ENCODE measurements around the gene ASIC2. TPM values are rescaled to one million over a fixed set of nuclear protein-coding genes. Genes with fewer than 3 reads are reported as not detected.
"Not testable (repeated sequence)": the region's sequence is repeated elsewhere in the genome, so short reads cannot be mapped to it uniquely, and the experiment has no call there.

The ASIC2 gene
- total RNA-seq, 1 experiment from 2014 or later: not detected

DNA sequence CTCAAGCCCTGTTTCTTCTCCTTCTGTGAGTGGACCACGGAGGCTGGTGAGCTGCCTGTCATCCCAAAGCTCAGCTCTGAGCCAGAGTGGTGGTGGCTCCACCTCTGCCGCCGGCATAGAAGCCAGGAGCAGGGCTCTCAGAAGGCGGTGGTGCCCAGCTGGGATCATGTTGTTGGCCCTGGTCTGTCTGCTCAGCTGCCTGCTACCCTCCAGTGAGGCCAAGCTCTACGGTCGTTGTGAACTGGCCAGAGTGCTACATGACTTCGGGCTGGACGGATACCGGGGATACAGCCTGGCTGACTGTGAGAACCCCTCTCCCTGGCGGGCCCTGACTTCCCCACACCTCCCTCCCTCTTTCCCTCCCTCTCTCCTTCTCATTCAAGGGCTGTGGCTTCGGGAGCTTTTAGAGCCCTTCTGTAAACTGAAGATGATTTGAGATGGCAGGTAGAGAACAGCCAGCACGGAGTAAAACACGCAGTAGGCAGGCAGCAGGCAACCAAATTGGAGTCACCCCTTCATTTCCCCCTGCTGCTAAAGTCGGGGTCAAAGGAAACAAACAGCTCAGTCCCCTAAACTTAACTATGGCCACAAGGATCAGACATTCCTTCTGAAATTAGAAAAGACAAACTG lies 297.6 kb downstream of the ASIC2 start:
- DNase-seq: no peak
- H3K27me3 ChIP-seq: no peaks in the 10 kb centered on the region; the same call in 1 of the 2 replicates
- H3K9me3 ChIP-seq: no peaks in the 10 kb centered on the region
- no peak overlapping the region for H3K4me3 ChIP-seq
- no peaks in the 10 kb centered on the region for H3K36me3 ChIP-seq

DNA sequence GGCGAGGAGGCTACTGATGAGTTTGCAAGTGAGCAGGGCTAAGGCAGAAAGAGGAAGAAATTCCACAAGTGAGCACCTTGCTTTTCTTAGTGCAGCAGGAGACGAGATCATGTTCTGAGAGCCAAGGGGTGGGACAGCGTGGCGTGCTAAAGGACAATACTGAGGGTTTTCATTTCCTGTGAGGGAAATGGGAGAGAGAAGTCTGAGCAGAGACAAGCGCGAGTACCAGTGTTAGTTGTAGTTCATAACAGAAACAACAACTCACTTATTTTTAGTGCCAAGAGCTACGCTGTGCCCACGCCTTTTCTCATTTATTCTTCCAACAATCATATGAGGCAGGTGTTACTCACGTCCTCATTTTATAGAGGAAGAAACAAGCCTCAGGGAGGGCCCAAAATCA lies 299.1 kb downstream of the ASIC2 start:
- no peak overlapping the region for H3K4me3 ChIP-seq

DNA sequence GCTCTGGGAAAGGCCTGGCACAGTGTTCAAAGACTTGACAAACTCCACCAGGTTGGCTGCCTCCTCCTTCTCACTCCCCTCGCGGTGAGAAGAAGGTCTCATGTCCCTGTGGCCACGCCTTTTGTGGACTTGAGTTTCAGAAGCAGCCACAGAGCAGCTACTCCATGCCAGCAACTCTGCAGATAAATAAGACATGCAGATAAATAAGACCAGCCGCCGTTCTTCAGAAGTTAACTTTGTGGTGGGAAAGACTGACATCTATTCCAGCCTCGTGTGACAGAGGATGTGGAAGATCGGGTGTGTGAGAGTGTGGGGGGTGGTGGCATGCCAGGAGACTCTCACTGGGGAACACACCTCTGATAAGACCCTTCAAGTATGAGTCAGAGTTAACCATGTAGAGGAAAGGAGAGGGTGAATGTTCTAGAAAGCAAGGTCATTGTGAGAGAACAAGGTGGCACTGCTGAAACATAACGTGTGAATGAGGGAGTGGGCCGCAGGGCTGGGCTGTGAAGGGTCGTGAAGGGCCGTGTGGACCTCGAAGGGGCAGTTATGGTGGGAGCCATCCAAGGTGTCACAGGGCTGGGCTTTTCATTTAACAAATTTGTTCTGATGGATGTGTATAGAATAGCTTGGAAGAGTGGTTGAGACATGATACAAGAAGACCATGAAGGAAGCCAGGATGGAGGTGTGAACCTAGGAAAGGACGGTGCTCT lies 300.6 kb downstream of the ASIC2 start:
- no peak for DNase-seq
- no peaks in the 10 kb centered on the region for H3K36me3 ChIP-seq
- no peaks in the 10 kb centered on the region for H3K27me3 ChIP-seq

More for the DNA sequence above, 299.1 kb downstream of the ASIC2 start:
- Histone ChIP-seq H3K36me3 (no peaks in the 10 kb centered on the region), H3K9me3 (no peaks in the 10 kb centered on the region), H3K27me3 (no peaks in the 10 kb centered on the region)
- DNase-seq: no peak

DNA sequence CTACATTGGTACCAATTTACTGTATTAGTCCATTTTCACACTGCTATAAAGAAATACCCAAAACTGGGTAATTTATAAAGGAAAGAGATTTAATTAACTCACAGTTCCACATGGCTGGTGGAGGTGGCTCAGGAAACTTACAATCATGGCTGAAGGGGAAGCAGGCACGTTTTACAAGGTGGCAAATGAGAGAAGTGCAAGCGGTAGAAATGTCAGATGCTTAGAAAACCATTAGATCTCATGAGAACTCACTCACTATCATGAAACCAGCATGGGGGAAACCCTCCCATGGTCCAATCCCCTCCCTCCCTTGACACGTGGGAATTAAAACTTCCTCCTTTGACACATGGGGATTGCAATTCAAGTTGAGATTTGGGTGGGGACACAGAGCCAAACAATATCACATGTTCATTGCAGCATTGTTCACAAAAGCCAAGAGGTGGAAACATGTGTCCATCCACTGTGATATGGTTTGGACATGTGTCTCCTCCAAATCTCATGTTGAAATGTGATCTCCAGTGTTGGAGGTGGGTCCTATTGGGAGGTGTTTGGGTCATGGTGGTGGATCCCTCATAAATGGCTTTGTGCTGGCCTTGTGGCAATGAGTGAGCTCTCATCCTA lies 304.5 kb downstream of the ASIC2 start:
- no peaks in the 10 kb centered on the region for H3K9me3 ChIP-seq
- H3K36me3 ChIP-seq: no peaks in the 10 kb centered on the region
- H3K4me3 ChIP-seq: no peak overlapping the region
- H3K27me3 ChIP-seq: no peaks in the 10 kb centered on the region
- no peak for DNase-seq

More for the DNA sequence above, 300.6 kb downstream of the ASIC2 start:
- no peak overlapping the region for H3K4me3 ChIP-seq
- H3K9me3 ChIP-seq: no peaks in the 10 kb centered on the region

DNA sequence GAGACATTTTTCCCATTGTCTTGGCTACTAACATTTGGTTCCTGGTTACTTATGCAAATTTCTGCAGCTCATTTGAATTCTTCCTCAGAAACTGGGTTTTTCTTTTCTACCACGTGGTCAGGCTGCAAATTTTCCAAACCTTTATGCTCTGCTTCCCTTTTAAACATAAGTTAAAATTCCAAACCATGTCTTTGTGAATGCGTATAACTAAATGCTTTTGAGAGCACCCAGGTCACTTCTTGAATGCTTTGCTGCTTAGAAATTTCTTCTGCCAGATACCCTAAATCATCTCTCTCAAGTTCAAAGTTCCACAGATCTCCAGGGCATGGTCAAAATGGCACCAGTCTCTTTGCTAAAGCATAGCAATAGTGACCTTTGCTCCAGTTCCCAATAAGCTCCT lies 305.2 kb downstream of the ASIC2 start:
- not testable (repeated sequence) for DNase-seq, H3K4me3 ChIP-seq

DNA sequence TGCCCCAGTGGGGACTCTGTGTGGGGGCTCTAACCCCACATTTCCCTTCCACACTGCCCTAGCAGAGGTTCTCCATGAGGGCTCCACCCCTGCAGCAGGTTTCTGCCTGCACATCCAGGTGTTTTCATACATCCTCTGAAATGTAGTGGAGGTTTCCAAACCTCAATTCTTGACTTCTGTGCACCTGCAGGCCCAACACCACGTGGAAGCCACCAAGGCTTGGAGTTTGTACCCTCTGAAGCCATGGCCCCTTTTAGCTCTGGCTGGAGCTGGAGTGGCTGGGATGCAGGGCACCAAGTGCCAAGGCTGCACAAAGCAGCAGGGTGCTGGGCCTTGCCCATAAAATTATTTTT lies 305.7 kb downstream of the ASIC2 start:
- not testable (repeated sequence) for H3K27me3 ChIP-seq, H3K9me3 ChIP-seq, DNase-seq, H3K4me3 ChIP-seq, H3K36me3 ChIP-seq

More for the DNA sequence above, 305.2 kb downstream of the ASIC2 start:
- H3K9me3 ChIP-seq, H3K27me3 ChIP-seq, H3K36me3 ChIP-seq: not testable (repeated sequence)

DNA sequence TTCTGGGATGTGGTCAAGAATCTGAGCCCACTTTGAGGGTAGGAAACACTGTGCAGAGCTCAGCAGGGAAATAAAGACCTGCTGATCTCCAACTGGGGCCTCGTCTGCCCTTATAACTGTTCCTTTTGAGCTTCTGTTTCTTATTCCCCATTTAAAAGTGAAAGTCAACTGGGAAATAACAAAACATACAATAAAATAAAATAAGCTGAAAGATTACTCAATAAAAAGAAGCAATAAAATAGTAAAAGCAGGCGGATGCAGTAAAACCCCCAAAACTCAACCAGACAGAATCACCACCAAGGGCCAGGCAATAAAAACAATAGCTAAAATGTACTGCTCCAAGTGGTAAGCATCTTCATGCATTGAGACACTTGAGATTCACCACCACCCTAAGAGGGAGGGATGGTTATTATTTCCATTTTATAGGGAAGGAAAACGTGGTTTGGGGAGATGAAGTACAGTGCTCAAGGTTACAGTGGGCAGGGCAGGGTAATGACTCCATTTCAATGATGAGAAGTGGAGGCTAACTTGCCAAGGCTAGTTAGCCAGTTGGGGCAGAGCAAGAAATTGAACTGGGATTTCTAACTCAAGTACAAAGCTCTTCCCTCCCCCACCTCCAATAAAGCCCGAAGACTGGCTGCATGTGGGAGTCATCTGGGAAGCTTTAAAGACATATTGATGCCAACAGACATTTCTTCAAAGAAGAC lies 307.9 kb downstream of the ASIC2 start:
- H3K9me3 ChIP-seq: no peaks in the 10 kb centered on the region
- H3K4me3 ChIP-seq: no peak overlapping the region
- no peaks in the 10 kb centered on the region for H3K36me3 ChIP-seq
- H3K27me3 ChIP-seq: no peaks in the 10 kb centered on the region
- DNase-seq: no peak

DNA sequence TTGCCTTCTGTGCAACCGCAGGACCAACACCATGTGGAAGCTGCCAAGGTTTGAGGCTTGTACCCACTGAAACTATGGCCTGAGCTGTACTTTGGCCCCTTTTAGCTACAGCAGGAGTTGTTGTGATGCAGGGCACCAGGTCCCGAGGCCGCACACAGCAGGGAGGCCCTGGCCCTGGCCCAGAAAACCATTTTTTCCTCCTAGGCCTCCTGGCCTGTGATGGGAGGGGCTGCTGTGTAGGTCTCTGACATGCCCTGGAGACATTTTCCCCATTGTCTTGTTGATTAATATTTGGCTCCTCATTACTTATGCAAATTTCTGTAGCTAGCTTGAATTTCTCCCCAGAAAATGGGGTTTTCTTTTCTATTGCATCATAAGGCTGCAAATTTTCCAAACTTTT lies 311.5 kb downstream of the ASIC2 start:
- H3K36me3 ChIP-seq, H3K4me3 ChIP-seq, H3K9me3 ChIP-seq, DNase-seq, H3K27me3 ChIP-seq: not testable (repeated sequence)

DNA sequence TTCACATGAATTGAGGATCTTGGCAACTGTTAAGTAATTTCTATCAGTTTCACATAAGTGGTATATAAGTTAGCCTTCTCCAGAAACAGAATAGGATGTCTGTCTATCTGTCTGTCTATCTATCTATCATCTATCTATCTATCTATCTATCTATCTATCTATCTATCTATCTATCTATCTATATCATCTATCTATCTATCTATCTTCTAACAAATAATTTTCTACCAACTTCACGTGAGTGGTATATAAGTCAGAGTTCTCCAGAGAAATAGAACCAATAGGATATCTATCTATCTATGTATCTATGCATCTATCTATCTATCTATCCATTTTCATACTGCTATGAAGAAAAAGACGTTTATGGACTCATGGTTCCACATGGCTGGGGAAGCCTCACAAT lies 312.9 kb downstream of the ASIC2 start:
- no peaks in the 10 kb centered on the region for H3K9me3 ChIP-seq
- no peak for DNase-seq
- H3K36me3 ChIP-seq: no peaks in the 10 kb centered on the region
- no peaks in the 10 kb centered on the region for H3K27me3 ChIP-seq
- no peak overlapping the region for H3K4me3 ChIP-seq

DNA sequence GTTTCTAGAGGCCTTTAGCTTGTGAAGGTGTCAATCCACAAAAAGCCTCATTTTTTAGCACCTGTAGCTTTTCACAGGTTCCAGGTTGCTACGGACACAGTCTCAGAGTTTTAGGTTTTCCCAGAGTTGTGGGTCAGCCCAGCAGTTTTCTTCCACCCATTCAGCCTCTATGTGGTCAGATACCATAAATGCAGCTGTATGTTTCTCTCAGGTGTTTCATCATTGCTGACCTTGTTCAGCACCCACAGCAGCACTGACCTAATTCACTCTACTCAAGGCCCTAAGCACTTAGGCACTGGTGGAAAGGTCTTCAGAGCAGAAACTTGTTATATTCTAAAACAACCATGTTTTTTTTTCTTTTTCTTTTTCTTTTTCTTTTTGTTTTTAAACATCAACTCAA lies 316.5 kb downstream of the ASIC2 start:
- no peak for DNase-seq
- Histone ChIP-seq H3K36me3 (no peaks in the 10 kb centered on the region), H3K27me3 (no peaks in the 10 kb centered on the region), H3K4me3 (no peak overlapping the region), H3K9me3 (no peaks in the 10 kb centered on the region)

DNA sequence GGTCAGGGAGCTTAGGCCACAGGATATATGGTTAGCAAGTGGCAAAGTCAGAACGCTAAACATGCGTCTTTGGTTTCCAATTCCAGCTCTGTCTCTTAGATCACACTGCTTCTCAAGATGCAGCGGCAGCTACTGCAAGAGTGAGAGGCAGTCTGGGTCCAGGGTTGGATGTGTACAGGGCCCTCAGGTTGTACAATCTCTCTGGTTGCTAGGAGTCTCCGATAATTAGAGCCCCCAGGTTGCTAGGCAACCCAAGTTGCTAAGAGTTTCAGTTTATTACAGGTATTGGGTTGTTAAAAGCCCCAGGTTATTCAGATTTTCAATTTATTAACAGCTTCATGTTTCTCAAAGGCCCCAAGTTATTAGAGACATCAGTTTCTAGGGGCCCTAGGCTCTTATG lies 317.0 kb downstream of the ASIC2 start:
- Histone ChIP-seq H3K4me3 (no peak overlapping the region), H3K27me3 (no peaks in the 10 kb centered on the region), H3K36me3 (no peaks in the 10 kb centered on the region), H3K9me3 (no peaks in the 10 kb centered on the region)
- DNase-seq: no peak

DNA sequence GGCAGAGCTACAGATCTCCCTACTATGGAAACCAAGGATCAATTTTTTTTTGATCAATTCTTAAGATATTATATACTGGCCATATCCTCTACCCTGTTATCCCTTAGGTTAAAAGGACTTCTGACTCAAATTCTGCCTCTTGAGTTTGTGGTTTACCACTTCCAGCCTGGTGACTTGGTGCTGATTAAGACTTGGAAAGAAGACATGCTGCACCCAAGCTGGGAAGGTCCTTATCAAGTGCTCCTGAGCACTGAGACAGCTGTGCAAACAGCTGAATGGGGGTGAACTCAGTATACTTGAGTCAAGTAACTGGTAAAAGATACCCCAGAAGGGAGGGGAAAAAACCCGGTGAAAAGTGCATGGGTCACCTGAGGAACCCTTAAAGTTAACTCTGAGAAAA lies 321.9 kb downstream of the ASIC2 start:
- no peak for DNase-seq
- H3K36me3 ChIP-seq: no peaks in the 10 kb centered on the region
- H3K27me3 ChIP-seq: no peaks in the 10 kb centered on the region
- H3K9me3 ChIP-seq: no peaks in the 10 kb centered on the region
- H3K4me3 ChIP-seq: no peak overlapping the region

DNA sequence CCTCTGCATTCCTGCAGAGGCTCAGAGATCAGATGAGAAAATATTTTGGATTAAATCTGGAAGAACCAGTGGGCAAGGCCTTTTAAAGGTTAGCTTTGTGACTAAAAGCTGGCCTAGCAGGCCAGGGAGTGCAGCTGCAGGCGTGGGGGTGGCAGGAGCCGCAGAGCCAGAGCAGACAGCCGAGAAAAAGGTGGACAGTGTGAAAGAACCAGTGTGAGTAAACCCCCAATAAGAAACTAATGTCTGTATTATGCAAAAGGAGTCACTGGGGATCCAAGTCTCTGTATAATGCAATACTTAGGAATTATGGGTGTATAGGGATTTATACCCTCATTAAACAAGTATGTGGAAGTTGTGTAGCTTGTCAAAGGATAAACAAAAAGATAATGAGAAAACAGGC lies 322.8 kb downstream of the ASIC2 start:
- H3K27me3 ChIP-seq: no peaks in the 10 kb centered on the region
- H3K4me3 ChIP-seq: no peak overlapping the region
- no peaks in the 10 kb centered on the region for H3K36me3 ChIP-seq
- no peak for DNase-seq
- H3K9me3 ChIP-seq: no peaks in the 10 kb centered on the region

DNA sequence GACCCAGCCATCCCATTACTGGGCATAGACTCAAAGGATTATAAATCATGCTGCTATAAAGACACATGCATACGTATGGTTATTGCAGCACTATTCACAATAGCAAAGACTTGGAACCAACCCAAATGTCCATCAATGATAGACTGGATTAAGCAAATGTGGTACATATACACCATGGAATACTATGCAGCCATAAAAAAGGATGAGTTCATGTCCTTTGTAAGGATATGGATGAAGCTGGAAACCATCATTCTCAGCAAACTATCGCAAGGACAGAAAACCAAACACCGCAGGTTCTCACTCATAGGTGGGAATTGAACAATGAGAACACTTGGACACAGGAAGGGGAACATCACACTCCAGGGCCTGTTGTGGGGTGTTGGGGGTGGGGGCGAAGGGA lies 323.9 kb downstream of the ASIC2 start:
- not testable (repeated sequence) for H3K4me3 ChIP-seq, DNase-seq, H3K36me3 ChIP-seq, H3K9me3 ChIP-seq, H3K27me3 ChIP-seq

DNA sequence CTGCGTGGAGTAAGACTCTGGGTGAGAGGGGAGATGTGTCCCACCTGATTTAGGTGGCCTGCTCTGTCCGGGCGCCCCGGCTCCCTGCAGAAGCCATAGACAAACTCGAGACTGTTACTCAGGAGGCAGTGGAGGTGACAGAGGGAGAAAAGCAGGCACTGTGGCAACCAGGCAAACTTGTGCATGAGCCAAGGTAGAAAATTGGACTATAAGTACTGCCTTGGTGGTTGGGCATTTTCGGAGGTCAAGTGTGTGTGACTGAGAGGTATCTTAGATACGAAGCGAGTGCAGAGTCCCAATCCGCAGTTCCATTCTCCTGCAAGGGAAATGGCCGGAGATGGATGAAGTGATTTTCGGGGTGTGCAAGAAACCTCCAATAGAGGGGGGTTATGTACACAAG lies 328.6 kb downstream of the ASIC2 start:
- Histone ChIP-seq H3K9me3 (no peaks in the 10 kb centered on the region), H3K4me3 (no peak overlapping the region), H3K27me3 (no peaks in the 10 kb centered on the region), H3K36me3 (no peaks in the 10 kb centered on the region)
- no peak for DNase-seq
